AG10803 (cell line): ENCODE results near the gene SEMA6D.
A peak's percentile ranks its signal among the peaks of the same experiment; 100 is the strongest.

Source experiments
- DNase-seq: peaks from one replicate; pipeline ENCODE4 v3.0.0; 2010; ENCODE audit warnings: low read depth
- H3K4me3 ChIP-seq: 2 replicates; pipeline ENCODE4 v1.5.1; 2011; ENCODE audit warnings: mild to moderate bottlenecking, low read length, control low read depth
- TF ChIP-seq, protein P1 (sequence below): conservative IDR thresholded peaks from 2 replicates; pipeline ENCODE4 v1.5.1; 2011; ENCODE audit warnings: mild to moderate bottlenecking, low read length, control low read depth, inconsistent platforms

The SEMA6D gene

DNA sequence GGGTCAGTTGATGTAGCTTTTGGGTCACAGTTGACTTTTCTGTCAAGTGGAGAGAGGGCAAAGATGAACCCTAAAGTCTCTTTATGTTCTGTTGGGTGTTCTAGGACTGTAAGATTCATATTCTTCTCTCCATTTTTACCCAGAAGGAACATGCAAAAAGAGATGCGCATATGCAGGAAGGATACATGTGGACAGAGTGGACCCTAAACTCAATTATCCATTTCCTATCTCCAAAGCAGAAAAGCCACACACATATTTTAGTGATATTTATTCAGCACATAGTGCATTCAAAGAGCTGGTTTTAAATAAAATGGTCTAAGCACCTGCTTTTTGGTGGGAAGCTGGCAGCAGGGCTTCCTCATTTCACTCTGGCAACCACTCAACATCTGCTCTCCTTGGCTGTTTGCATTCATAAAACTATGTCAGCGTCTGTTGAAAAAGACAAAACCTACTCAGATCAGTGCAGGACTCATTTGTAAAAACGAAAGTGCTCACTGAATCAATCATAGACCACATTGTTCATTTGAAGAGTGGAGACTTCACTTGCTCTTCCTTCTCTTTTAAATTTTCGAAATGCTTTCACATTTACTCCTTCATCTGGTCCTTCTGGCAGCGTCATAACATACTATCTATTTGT, 96.6 kb downstream of the SEMA6D start:
- H3K4me3 ChIP-seq: no peak overlapping the region
- TF ChIP-seq, protein P1, sequence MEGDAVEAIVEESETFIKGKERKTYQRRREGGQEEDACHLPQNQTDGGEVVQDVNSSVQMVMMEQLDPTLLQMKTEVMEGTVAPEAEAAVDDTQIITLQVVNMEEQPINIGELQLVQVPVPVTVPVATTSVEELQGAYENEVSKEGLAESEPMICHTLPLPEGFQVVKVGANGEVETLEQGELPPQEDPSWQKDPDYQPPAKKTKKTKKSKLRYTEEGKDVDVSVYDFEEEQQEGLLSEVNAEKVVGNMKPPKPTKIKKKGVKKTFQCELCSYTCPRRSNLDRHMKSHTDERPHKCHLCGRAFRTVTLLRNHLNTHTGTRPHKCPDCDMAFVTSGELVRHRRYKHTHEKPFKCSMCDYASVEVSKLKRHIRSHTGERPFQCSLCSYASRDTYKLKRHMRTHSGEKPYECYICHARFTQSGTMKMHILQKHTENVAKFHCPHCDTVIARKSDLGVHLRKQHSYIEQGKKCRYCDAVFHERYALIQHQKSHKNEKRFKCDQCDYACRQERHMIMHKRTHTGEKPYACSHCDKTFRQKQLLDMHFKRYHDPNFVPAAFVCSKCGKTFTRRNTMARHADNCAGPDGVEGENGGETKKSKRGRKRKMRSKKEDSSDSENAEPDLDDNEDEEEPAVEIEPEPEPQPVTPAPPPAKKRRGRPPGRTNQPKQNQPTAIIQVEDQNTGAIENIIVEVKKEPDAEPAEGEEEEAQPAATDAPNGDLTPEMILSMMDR: no peak
- no peak for DNase-seq

GRCh38 chr15:47814620-47815019, 97.3 kb downstream of the SEMA6D start:
- no peak for DNase-seq
- TF ChIP-seq, protein P1: no peak
- H3K4me3 ChIP-seq: no peak overlapping the region

DNA sequence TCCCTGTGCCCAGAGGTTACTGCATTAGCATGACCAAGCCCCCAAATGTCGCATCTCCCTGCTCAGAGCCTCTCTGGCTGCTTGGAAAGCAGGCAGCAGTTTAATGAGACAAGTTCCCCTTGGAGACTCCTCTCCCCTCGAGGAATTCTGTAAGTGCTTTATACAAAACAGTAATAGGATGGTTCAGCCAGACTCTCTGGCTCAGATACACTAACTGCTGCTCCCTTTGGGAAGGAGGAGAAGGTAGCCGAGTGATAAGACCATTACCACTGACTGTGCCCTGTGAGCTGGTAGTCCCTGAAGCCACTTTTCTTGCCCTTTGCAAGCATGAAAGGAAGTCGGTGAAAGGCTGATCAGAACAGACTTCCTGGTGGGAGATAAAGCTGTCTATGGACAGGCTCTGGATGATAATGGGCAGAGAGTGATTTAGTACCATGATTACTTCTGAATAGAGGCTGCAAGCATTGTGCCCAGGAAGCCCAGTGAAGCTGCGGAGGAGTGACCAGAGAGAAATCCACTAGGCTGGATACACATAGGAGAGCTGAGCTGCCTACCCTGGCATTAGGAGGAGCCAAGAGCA, 100.8 kb downstream of the SEMA6D start:
- H3K4me3 ChIP-seq: no peak overlapping the region
- DNase-seq: no peak
- TF ChIP-seq, protein P1: no peak

- DNase-seq: no peak
- no peak overlapping the region for H3K4me3 ChIP-seq
- TF ChIP-seq, protein P1: no peak
Observed at GRCh38 chr15:47819158-47819557, 101.9 kb downstream of the SEMA6D start.

DNA sequence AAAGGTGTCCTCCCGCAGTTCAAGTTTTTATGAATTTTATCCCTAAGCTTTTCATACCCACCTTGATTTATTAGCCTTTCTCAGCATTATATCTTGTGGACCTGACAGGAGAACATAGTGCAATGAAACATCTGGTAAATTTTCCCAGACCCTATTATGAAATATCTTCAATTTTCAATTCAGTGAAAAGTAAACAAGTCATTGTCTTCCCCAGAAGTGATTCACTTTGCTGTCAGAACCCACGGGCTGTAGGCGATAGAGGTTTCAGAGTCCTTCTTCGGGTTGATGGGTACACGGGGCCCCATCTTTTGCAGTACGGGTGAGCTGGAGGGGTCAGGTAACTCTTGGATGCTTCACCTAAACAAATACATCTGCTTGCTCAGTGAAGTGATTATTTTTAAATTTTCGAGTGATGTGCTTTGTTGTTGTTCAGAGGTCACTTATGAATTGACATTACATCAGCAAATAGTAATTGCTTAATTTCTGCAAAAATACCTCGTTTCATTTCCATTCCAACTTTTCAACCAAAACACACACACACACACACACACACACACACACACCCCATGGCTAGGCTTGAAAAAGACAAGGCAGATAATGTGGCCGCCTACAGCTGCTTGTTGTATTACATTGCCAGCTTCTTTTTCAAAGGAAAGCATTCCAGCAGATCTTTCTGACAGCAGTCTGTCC, 102.9 kb downstream of the SEMA6D start:
- H3K4me3 ChIP-seq: no peak overlapping the region
- DNase-seq: peak; percentile 49
- TF ChIP-seq, protein P1: no peak

DNA sequence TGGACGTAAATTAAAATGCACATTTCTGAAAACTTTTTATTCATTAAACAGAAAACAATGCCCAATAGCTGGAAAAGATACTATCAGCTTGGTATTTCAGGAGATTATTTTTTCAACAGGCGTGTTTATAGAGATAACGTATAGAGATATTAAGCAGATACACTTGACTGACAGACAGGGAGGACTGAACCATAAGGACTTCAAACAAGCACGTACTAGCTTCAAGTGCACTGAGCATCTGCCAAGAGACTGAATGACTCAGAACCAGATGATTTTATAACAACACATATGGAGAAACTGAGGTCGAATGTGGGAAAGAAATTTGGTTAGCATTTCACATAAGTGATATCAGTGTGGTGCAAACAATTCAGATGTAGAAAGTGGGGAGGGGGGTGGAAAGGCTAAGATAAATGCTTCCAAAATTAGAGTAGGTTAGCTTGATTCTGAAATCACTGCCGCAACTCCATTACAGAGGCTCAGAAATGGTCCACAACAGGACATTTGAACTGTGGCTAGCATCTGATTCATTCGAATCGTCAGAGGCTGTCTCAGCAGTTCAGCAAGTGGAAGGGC, 103.5 kb downstream of the SEMA6D start:
- TF ChIP-seq, protein P1: no peak
- no peak overlapping the region for H3K4me3 ChIP-seq
- DNase-seq: peak; percentile 65
